Right ventricle myocardium inferior (tissue), 1 donor: ENCODE data around the gene CSN3. TPM values are rescaled to one million over a fixed set of nuclear protein-coding genes. Genes with fewer than 3 reads are reported as not detected.

Source experiments
- ATAC-seq: fragments of 200-7000 bp; cut with Tn5 transposase; one replicate; pipeline ENCODE4 v1.9.1; 2020; ENCODE audit warnings: mild to moderate bottlenecking, moderate library complexity
- DNase-seq: peaks from one replicate; pipeline ENCODE4 v3.0.0; 2021; ENCODE audit errors: missing footprints
- intact Hi-C: fragments of 100-400 bp; cut with DNase I; formaldehyde crosslinking; loops from one replicate; pipeline ENCODE4 v1.11.0; 2022
- total RNA-seq: library from RNA; stranded (reverse); fragmentation: NEBNext Ultra II Directional; extraction: Animal tissue kit (Norgen Biotek cat#: 25700); gene quantifications from one replicate; pipeline ENCODE4 v1.2.1, GENCODE V29; 2021
- donor health status: DM: no; HTN: yes; CAD: no; lungs with severe emphysema.

CSN3 gene
- total RNA-seq, 1 donor from 2014 or later = not detected

GRCh38 chr4:70277121-70277520, 34.7 kb downstream of the CSN3 start:
- intact Hi-C loops = no loop called here
- ATAC-seq (no peak), DNase-seq (no peak)

- ATAC-seq (no peak), DNase-seq (no peak)
- intact Hi-C loops = no loop called here
These were observed 38.2 kb downstream of the CSN3 start for GRCh38 chr4:70280567-70280966.

GRCh38 chr4:70288651-70289050, 46.3 kb downstream of the CSN3 start:
- DNase-seq = no peak
- ATAC-seq = no peak
- intact Hi-C loops = no loop called here

- no peak for DNase-seq
- no peak for ATAC-seq
- intact Hi-C loops = no loop called here
These were observed 48.9 kb downstream of the CSN3 start for GRCh38 chr4:70291341-70291740.

- intact Hi-C loops = no loop called here
- ATAC-seq (no peak), DNase-seq (no peak)
These were observed 55.2 kb downstream of the CSN3 start for GRCh38 chr4:70297576-70297975.

GRCh38 chr4:70298051-70298450, 55.7 kb downstream of the CSN3 start:
- intact Hi-C loops = no loop called here
- DNase-seq (no peak), ATAC-seq (no peak)

- ATAC-seq = no peak
- intact Hi-C loops = no loop called here
- DNase-seq = no peak
These were observed 57.2 kb downstream of the CSN3 start for GRCh38 chr4:70299643-70300042.

GRCh38 chr4:70300215-70300614, 57.8 kb downstream of the CSN3 start:
- ATAC-seq = no peak
- intact Hi-C loops = no loop called here

More at GRCh38 chr4:70300215-70300614, 57.8 kb downstream of the CSN3 start:
- DNase-seq = no peak

Other genes starting within 250 kb of the CSN3 start
- gene STATH, start 246.6 kb upstream of the CSN3 start, total RNA-seq = not detected
- not detected for gene HTN3, start 214.1 kb upstream of the CSN3 start, total RNA-seq
- gene HTN1, start 192.2 kb upstream of the CSN3 start, total RNA-seq = not detected
- gene PRR27, start 88.4 kb upstream of the CSN3 start, total RNA-seq = not detected
- gene ODAM, start 46.9 kb upstream of the CSN3 start, total RNA-seq = not detected
- gene FDCSP, start 16.5 kb upstream of the CSN3 start, total RNA-seq = not detected
- not detected for gene CABS1, start 92.4 kb downstream of the CSN3 start, total RNA-seq
- gene SMR3A, start 118.2 kb downstream of the CSN3 start, total RNA-seq = not detected
- not detected for gene SMR3B, start 140.5 kb downstream of the CSN3 start, total RNA-seq
- not detected for gene OPRPN, start 155.3 kb downstream of the CSN3 start, total RNA-seq
- gene MUC7, start 229.6 kb downstream of the CSN3 start, total RNA-seq = not detected